COLO668 (cell line): ENCODE measurements around the gene PKHD1.
"Not testable (repeated sequence)": the region's sequence is repeated elsewhere in the genome, so short reads cannot be mapped to it uniquely, and the experiment has no call there.

Experiments
- DNase-seq: peaks from one replicate; lab custom pipeline; 2025; ENCODE audit not compliant: unreplicated experiment; lab: John Stamatoyannopoulos, UW

Gene PKHD1

GRCh38 chr6:51930602-51931001 is 156.8 kb downstream of the PKHD1 start:
- DNase-seq = no peak

- no peak for DNase-seq
Measured at GRCh38 chr6:51929934-51930574, 157.4 kb downstream of the PKHD1 start.

DNA sequence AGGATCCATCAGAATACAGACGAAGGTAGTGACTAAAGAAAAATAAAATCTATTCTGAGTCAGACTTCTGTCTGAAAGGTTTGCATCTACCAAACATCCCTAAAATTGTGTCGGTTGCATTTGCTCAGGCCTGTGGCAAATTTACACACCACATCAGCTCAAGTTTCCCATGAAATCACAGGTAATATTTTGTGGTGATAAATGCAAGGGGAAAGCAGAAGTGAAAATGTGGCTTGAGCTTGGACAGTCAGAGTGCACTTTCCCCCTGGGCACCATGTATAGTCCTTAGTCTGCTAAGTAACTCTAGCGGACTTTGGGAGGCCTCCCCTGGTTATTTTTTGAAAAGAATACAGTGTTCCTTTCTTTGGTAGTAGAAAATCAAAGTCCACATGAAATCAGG is 159.1 kb downstream of the PKHD1 start:
- DNase-seq = no peak

DNA sequence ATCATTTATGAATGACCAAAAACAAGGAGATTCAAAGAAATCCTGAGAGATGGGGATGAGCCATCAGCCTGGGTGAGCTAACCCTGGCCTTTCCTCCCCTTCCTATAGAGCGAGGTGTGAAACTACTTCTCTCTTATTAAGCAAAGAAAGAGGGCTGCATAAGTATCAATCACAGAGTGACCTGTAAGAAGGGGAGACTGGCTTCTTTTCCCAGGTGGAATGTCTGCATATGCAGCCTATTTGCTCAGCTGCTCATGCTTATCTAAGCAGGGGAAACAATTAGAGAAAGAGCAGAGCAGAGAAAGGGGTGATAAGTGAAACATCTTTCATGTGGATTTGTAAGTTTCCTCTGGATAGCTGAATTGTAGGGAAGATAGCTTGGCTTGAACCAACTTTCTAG is 160.0 kb downstream of the PKHD1 start:
- no peak for DNase-seq

- no peak for DNase-seq
Measured at GRCh38 chr6:51926125-51926524, 161.3 kb downstream of the PKHD1 start.

DNA sequence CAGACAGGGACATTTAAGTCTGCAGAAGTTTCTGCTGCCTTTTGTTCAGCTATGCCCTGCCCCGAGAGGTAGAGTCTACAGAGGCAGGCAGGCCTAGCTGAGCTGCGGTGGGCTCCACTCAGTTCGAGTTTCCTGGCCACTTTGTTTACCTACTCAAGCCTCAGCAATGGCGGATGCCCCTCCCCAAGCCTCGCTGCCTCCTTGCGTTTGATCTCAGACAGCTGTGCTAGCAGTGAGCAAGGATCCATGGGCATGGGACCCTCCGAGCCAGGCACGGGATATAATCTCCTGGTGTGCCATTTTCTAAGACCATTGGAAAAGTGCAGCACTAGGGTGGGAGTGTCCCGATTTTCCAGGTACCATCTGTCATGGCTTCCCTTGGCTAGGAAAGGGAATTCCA is 164.9 kb downstream of the PKHD1 start:
- DNase-seq = not testable (repeated sequence)

GRCh38 chr6:51918347-51918746 is 169.1 kb downstream of the PKHD1 start:
- DNase-seq = not testable (repeated sequence)

DNA sequence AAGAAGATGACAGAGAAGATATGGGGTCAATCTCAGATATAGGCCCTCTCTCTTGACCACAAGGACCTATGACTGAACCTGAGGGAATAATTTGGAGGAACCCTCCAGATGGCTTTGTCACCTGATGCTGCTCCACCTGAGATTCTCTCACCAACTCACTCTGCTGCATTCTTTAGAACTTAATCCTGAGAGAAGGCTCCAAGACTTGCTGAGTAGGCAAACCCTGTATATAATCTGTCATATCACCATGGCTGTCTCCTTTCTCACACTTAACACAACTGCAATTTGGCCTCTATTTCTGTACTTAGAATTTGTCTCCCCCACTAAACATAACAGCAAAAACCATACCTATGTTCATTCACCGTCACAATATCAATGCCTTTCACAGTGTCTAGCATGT is 172.3 kb downstream of the PKHD1 start:
- DNase-seq = no peak

DNA sequence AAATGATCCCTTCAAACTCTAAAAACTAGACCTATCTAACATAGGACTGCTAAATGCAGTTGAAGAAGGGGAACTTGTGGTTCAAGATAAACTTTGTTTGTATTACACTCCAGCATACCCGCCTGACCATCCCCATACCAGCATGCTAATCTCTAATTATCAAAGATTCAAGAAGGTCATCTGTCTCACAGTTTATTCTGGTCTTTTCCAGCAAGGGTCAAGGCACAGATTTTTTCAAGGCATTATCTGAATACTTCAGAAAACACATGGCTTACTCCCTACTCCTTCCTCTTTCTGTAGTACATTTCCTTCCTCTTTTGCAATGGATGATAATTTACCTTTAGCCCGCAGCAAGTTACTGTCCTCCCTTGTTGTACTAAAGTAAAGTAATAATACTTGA is 174.1 kb downstream of the PKHD1 start:
- DNase-seq = no peak

DNA sequence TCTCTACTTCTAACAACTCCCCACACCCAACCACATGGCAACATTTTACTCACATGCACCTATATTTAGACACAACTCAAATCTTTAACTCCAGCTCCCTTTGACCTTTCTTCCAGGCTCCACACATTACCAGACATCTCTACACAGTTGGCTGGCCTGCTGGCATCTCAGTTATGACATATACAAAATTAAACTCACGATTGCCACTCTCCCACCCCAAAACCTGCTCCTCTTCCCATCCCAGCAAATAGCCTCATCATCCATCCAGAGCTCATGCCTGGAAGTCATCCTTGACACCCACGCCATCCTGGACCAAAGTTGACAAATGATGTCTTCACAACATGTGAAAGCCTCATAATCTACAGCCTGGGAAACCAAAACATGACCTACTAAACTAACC is 176.6 kb downstream of the PKHD1 start:
- DNase-seq = no peak

DNA sequence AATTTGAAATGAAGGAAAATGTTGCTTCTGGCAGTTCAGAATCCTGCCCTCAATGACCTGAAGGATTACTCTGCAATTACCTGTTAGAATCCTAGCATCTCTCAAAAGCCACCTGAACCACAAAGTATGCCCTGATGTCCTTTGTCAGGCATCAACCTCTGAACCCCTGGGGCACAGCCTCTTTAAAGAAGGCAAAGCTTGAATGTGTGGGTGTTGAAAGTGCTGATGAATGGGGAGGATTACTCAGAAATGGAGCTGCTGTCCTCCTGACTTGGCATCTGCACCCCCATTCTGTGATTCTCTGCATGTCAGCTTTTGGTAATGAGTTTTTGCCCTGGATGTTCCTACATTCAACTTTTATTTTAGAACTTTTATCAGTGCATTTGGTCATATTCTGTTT is 179.2 kb downstream of the PKHD1 start:
- no peak for DNase-seq

GRCh38 chr6:51901766-51902764 is 185.3 kb downstream of the PKHD1 start:
- DNase-seq = no peak

- no peak for DNase-seq
Measured at GRCh38 chr6:51893366-51893765, 194.0 kb downstream of the PKHD1 start.

GRCh38 chr6:51892750-51893149 is 194.7 kb downstream of the PKHD1 start:
- DNase-seq = no peak

GRCh38 chr6:51892339-51892738 is 195.1 kb downstream of the PKHD1 start:
- no peak for DNase-seq

DNA sequence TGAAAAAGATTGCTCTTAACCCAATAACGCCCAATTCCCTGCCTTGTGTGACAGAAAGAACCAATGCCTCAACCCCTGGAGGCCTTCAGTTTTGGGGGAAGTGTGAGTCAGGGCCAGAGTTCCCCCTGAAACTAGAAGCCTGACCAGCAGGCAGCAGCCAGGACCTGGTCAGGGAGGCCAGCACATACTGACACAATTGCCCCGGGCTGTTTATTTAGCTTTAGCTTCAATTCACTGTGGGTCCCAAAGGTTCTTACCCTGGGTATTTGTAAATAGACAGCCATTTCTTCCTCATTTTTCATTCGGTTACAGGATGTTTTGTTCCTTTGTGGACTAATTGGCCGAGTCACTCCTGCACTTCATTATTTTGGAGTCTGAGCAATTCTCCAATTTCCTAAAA is 195.6 kb downstream of the PKHD1 start:
- no peak for DNase-seq

GRCh38 chr6:51887859-51888258 is 199.6 kb downstream of the PKHD1 start:
- DNase-seq = no peak

- DNase-seq = no peak
Measured at GRCh38 chr6:51885957-51886356, 201.5 kb downstream of the PKHD1 start.

DNA sequence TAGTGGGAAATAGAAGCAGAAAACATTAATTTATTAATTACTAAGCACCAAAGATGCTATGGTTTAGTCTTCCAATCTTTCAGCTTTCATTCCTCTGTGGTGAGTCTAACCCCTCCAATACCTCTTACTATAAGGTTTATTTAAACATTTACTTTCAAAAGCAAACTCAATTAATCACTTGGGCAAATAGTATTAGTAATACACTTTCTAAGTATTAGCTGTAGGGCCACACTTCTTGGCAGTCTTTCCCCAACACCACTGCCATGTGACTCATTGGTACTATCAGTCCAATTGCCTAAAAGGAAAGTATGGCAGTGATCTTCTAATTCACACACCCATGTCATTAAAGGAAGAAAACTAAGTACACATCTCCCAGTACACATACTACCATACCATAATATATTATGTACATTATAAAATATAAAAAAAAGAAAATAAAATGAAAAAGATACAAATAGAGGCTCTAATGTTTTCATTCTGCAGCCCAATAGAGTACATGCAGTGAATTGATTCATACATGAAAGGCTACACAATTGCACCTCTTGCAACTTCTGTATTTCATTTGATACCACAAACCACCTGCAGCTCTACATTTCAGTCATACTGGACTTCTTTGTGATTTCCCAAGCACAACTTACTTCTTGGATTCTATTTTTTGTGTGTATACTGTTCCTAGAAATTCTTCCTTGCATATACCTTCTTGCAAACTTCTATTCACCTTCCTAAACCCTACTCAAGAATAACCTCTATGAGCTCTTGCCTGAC is 218.6 kb downstream of the PKHD1 start:
- DNase-seq = no peak

DNA sequence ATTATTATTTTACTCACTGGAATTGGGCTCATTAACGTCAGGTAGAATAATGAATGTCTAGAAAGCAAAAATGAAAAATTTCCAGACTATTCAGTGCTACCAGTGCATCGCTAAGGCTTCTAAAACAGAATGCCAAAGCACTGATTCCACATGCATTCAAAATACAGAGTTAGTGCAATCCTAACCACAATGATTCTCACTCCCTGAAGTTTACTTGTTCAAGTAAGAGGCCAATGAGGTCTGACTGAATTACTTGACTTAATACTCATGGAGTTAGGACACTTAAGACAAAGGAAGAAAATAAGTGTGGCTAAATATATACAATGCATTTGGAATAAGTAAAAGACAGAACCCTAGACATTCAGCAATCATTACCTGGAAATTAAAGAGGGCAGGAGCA is 220.5 kb downstream of the PKHD1 start:
- no peak for DNase-seq

DNA sequence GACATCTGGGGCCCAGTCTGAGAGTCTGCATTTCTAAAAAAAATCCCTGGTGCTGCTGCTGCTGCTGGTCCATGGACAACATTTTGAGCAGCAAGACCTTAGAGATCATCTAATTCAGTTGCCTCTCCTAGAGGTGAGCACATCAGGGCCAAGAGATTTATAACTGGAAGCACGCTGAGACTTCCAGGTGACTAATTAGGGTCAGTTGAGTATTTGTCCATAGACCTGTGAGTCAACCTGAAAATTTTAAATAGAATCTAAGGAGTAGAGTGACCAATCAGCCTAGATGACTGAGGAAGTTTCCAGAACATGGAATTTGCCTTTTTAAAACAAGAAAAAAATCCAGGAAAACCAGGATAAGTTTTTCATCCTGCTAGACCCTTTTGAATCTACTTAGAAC is 221.4 kb downstream of the PKHD1 start:
- no peak for DNase-seq

DNA sequence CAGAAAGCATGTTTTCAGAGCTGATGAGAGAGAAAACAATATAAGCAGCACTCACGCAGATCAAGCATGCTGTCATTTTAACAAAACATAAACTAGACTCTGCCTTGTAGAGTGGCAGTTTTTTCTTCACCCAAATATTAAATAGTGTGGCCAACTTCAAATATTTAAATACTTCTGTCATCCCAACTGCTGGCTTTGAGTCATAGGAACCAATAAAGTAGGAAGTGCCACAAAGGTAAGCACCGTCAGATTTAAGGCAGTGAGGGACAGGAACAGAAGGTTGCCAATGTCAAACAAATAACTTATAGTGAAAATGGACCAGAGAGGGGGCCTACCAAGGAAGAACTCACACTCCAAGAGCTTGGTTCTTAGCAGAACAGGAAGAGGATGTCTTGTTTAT is 222.2 kb downstream of the PKHD1 start:
- no peak for DNase-seq
